GM23338 (cell line): Measurements from ENCODE around the gene GPC5.

Experiments used
- EZH2 ChIP-seq: fragments of 200-600 bp; sonication (generic); IDR thresholded peaks from one replicate; pipeline ENCODE4 v1.8.0; 2017; ENCODE audit warnings: antibody characterized with exemption, mild to moderate bottlenecking, low read depth; ENCODE audit not compliant: unreplicated experiment
- POLR2AphosphoS5 ChIP-seq: IDR thresholded peaks from 2 replicates; pipeline ENCODE4 v1.6.1; 2016; ENCODE audit warnings: antibody characterized with exemption, low read depth
- TF ChIP-seq, protein P1 (sequence below), 2 experiments: fragments of 200-600 bp in 1 of 2; sonication (generic) in 1 of 2; conservative IDR thresholded peaks; 2 replicates each; pipeline versions ENCODE4 v1.5.1 to v1.6.1; 2016 to 2017; ENCODE audit warnings: antibody characterized with exemption in 2 of 2, low read depth in 2 of 2, mild to moderate bottlenecking in 2 of 2, moderate library complexity in 1 of 2

DNA sequence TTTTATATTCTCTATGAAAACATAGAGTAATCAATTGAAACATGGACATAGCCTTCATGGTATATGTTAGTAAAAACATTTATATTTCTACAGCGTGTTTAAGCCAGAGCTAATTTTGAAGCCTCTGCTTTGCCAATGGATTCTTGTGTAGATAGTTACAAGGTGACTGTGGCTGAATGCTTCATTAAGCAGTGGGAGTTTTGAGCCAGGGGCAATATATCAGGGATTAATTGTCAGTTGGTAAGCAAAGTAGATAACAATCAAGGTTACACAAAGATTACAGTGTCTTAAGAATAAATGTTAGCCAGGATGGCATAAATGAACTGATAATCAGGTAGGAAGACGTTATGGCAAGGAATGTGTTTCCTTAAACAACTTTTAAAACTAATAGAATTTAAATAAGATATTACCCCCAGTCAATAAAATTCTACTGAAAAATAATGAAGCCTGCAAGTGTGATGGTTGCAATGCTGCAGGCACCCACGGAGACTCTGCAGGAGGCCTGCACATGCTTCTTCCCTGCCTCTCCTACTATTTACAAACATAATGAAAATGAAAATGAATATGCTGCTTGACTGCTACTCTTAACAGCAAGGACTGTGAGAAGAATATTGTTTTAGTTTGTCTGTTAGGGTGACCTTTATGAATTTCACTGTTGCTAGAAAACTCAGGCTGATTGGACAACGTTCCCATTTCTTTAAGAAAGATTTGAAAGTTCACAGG lies 588.5 kb downstream of the GPC5 start:
- TF ChIP-seq, protein P1, sequence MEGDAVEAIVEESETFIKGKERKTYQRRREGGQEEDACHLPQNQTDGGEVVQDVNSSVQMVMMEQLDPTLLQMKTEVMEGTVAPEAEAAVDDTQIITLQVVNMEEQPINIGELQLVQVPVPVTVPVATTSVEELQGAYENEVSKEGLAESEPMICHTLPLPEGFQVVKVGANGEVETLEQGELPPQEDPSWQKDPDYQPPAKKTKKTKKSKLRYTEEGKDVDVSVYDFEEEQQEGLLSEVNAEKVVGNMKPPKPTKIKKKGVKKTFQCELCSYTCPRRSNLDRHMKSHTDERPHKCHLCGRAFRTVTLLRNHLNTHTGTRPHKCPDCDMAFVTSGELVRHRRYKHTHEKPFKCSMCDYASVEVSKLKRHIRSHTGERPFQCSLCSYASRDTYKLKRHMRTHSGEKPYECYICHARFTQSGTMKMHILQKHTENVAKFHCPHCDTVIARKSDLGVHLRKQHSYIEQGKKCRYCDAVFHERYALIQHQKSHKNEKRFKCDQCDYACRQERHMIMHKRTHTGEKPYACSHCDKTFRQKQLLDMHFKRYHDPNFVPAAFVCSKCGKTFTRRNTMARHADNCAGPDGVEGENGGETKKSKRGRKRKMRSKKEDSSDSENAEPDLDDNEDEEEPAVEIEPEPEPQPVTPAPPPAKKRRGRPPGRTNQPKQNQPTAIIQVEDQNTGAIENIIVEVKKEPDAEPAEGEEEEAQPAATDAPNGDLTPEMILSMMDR (conservative IDR thresholded peaks at IDR 0.05; ENCODE audit: low read depth in 2 of 2): no peak
- TF ChIP-seq EZH2 (no peak), POLR2AphosphoS5 (no peak)
